H1 (cell line): ENCODE data around the gene SIPA1L3. TPM values are rescaled to one million over a fixed set of nuclear protein-coding genes. Genes with fewer than 3 reads are reported as not detected.

Experiments used
- CTCF ChIA-PET: fragments of 300-600 bp; sonication (Branson Sonifier 250); formaldehyde crosslinking; loops from one replicate; lab custom pipeline; 2021; ENCODE audit not compliant: partially characterized antibody; lab: Charles Lee
- POLR2A ChIA-PET: fragments of 300-600 bp; sonication (Branson Sonifier 250); formaldehyde crosslinking; loops from one replicate; lab custom pipeline; 2021; ENCODE audit warnings: inconsistent platforms; ENCODE audit not compliant: partially characterized antibody; lab: Charles Lee
- DNase-seq, 2 experiments: peaks; one replicate each; pipeline versions ENCODE4 v3.0.0 to v3.0.0-alpha.2; 2010 to 2022; ENCODE audit warnings: low spot score in 2 of 2, low read depth in 1 of 2, mixed read lengths in 1 of 2
- FAIRE-seq: peaks from 2 replicates; lab custom pipeline; 2011; peaks lifted over from hg19 to GRCh38; lab: Jason Lieb, UNC
- H2AFZ ChIP-seq: 2 replicates; pipeline ENCODE4 v1.8.1; 2012; ENCODE audit warnings: low read length, inconsistent platforms
- H2AK5ac ChIP-seq: 2 replicates; pipeline ENCODE4 v1.6.1; 2013; ENCODE audit warnings: low read depth, low read length
- H2BK120ac ChIP-seq: replicated peaks from 2 replicates; pipeline ENCODE3; 2013; ENCODE audit warnings: low read depth, low read length, inconsistent platforms
- H2BK12ac ChIP-seq: 2 replicates; pipeline ENCODE4 v1.6.1; 2013; ENCODE audit warnings: low read depth, low read length
- H2BK15ac ChIP-seq: 2 replicates; pipeline ENCODE4 v1.6.1; 2013; ENCODE audit warnings: low read length
- H2BK20ac ChIP-seq: 2 replicates; pipeline ENCODE4 v1.6.1; 2013; ENCODE audit warnings: low read length
- H2BK5ac ChIP-seq: 2 replicates; pipeline ENCODE4 v1.6.1; 2013; ENCODE audit warnings: low read depth, low read length
- H3K14ac ChIP-seq: 2 replicates; pipeline ENCODE4 v1.6.1; 2013; ENCODE audit warnings: inconsistent platforms; ENCODE audit not compliant: insufficient read length
- H3K18ac ChIP-seq: 2 replicates; pipeline ENCODE4 v1.6.1; 2013; ENCODE audit warnings: low read length; ENCODE audit errors: extremely low read depth
- H3K23ac ChIP-seq: 2 replicates; pipeline ENCODE4 v1.6.1; 2013; ENCODE audit warnings: inconsistent platforms; ENCODE audit not compliant: insufficient read length
- H3K23me2 ChIP-seq: 2 replicates; pipeline ENCODE4 v1.6.1; 2013; ENCODE audit warnings: low read depth, low read length
- H3K27ac ChIP-seq: 2 replicates; pipeline ENCODE4 v1.6.1; 2011; ENCODE audit warnings: low read depth, low read length, inconsistent platforms
- H3K27me3 ChIP-seq, 4 experiments: replicated peaks in 1 of 4; 1 replicate in 1 of 4; 2 replicates in 3 of 4; pipeline versions ENCODE4 v1.6.1 to v1.8.1; 2011 to 2013; ENCODE audit warnings: low read length in 3 of 4, mild to moderate bottlenecking in 3 of 4, inconsistent platforms in 2 of 4, mixed read lengths in 2 of 4, moderate library complexity in 1 of 4; ENCODE audit not compliant: control insufficient read depth in 3 of 4, insufficient read depth in 3 of 4; ENCODE audit errors: extremely low read depth in 1 of 4
- H3K36me3 ChIP-seq, 4 experiments: 2 replicates each; pipeline versions ENCODE4 v1.6.1 to v1.8.1; 2011 to 2013; ENCODE audit warnings: mild to moderate bottlenecking in 4 of 4, low read length in 3 of 4, moderate library complexity in 2 of 4, control low read depth in 1 of 4, inconsistent platforms in 1 of 4; ENCODE audit not compliant: insufficient read depth in 4 of 4, control insufficient read depth in 2 of 4
- H3K4ac ChIP-seq: replicated peaks from 2 replicates; pipeline ENCODE3; 2013; ENCODE audit warnings: low read length, low read depth, mixed read lengths, inconsistent platforms; ENCODE audit not compliant: insufficient read length
- H3K4me1 ChIP-seq, 4 experiments: replicated peaks in 1 of 4; 1 replicate in 1 of 4; 2 replicates in 3 of 4; pipeline versions ENCODE4 v1.6.1 to v1.8.1; 2011 to 2013; ENCODE audit warnings: low read length in 3 of 4, inconsistent platforms in 2 of 4, mixed read lengths in 1 of 4; ENCODE audit not compliant: insufficient read depth in 4 of 4, control insufficient read depth in 3 of 4
- H3K4me2 ChIP-seq, 2 experiments: 2 replicates each; pipeline versions ENCODE4 v1.6.1 to v1.8.1; 2011 to 2013; ENCODE audit warnings: low read depth in 2 of 2, low read length in 2 of 2, control low read depth in 1 of 2, inconsistent platforms in 1 of 2, mild to moderate bottlenecking in 1 of 2; ENCODE audit not compliant: insufficient read depth in 1 of 2
- H3K4me3 ChIP-seq, 4 experiments: fragments of 200-600, 300-600 bp in 1 of 4; sonication (generic), shearing (Covaris generic), sonication (Bioruptor Twin) in 1 of 4; 2 replicates each; pipeline versions ENCODE4 v1.5.1 to v1.8.1; 2011 to 2016; ENCODE audit warnings: low read length in 4 of 4, low read depth in 3 of 4, control low read depth in 2 of 4, inconsistent platforms in 2 of 4, mild to moderate bottlenecking in 2 of 4, mixed read lengths in 1 of 4, moderate library complexity in 1 of 4; ENCODE audit not compliant: insufficient read depth in 2 of 4; ENCODE audit errors: extremely low read depth in 1 of 4
- H3K56ac ChIP-seq: replicated peaks from 2 replicates; pipeline ENCODE3; 2013; ENCODE audit warnings: low read depth, mild to moderate bottlenecking, mixed read lengths, low read length, inconsistent platforms; ENCODE audit not compliant: insufficient read length
- H3K79me1 ChIP-seq: 2 replicates; pipeline ENCODE4 v1.6.1; 2013; ENCODE audit warnings: low read depth, low read length, control low read depth
- H3K79me2 ChIP-seq, 2 experiments: 2 replicates each; pipeline versions ENCODE4 v1.6.1 to v1.8.1; 2012 to 2013; ENCODE audit warnings: low read length in 2 of 2, mild to moderate bottlenecking in 2 of 2, inconsistent platforms in 1 of 2; ENCODE audit not compliant: insufficient read depth in 2 of 2, control insufficient read depth in 1 of 2
- H3K9ac ChIP-seq, 4 experiments: replicated peaks in 1 of 4; 1 replicate in 1 of 4; 2 replicates in 3 of 4; pipeline versions ENCODE4 v1.6.1 to v1.8.1; 2011 to 2013; ENCODE audit warnings: low read depth in 3 of 4, low read length in 3 of 4, control low read depth in 2 of 4, mild to moderate bottlenecking in 2 of 4, moderate library complexity in 2 of 4, inconsistent platforms in 1 of 4; ENCODE audit errors: extremely low read depth in 1 of 4
- H3K9me3 ChIP-seq, 2 experiments: 2 replicates each; pipeline versions ENCODE4 v1.6.1 to v1.8.1; 2012 to 2013; ENCODE audit warnings: mild to moderate bottlenecking in 2 of 2, moderate library complexity in 2 of 2, control low read depth in 1 of 2, inconsistent platforms in 1 of 2, low read depth in 1 of 2, low read length in 1 of 2, mixed read lengths in 1 of 2; ENCODE audit not compliant: insufficient read depth in 2 of 2
- H4K20me1 ChIP-seq, 2 experiments: replicated peaks in 1 of 2; 2 replicates each; pipeline versions ENCODE3 to v1.8.1; 2011 to 2013; ENCODE audit warnings: inconsistent platforms in 2 of 2, low read length in 2 of 2, mild to moderate bottlenecking in 1 of 2; ENCODE audit not compliant: insufficient read depth in 2 of 2, control insufficient read depth in 1 of 2
- H4K5ac ChIP-seq: 2 replicates; pipeline ENCODE4 v1.6.1; 2013; ENCODE audit warnings: low read length, low read depth, mixed read lengths, inconsistent platforms; ENCODE audit not compliant: insufficient read length
- H4K8ac ChIP-seq: 2 replicates; pipeline ENCODE4 v1.8.0; 2013; ENCODE audit warnings: mild to moderate bottlenecking, moderate library complexity, low read length, inconsistent platforms; ENCODE audit not compliant: insufficient read depth; ENCODE audit errors: extremely low read depth
- H4K91ac ChIP-seq: replicated peaks from 2 replicates; pipeline ENCODE3; 2013; ENCODE audit warnings: low read length, mixed read lengths, inconsistent platforms; ENCODE audit not compliant: insufficient read length
- BACH1 ChIP-seq: IDR thresholded peaks from 2 replicates; pipeline ENCODE4 v1.6.1; 2012; ENCODE audit warnings: low read length, improper control_type of control experiment
- CHD1 ChIP-seq: IDR thresholded peaks from 2 replicates; pipeline ENCODE4 v1.6.1; 2012; ENCODE audit warnings: low read depth, low read length, improper control_type of control experiment
- EGR1 ChIP-seq: IDR thresholded peaks from 2 replicates; pipeline ENCODE4 v1.6.1; 2011; ENCODE audit warnings: low read depth, low read length, borderline replicate concordance
- EP300 ChIP-seq, 2 experiments: IDR thresholded peaks; 1 replicate in 1 of 2; 2 replicates in 1 of 2; pipeline ENCODE4 v1.6.1; 2011 to 2012; ENCODE audit warnings: low read depth in 2 of 2, low read length in 2 of 2, mild to moderate bottlenecking in 2 of 2, borderline replicate concordance in 1 of 2, inconsistent platforms in 1 of 2, moderate library complexity in 1 of 2
- PHF8 ChIP-seq: fragments of 200-600 bp; sonication (generic); conservative IDR thresholded peaks from 2 replicates; pipeline ENCODE4 v1.7.1; 2012; ENCODE audit warnings: low read depth, mild to moderate bottlenecking, inconsistent platforms, low read length, moderate library complexity
- POLR2AphosphoS5 ChIP-seq: IDR thresholded peaks from 2 replicates; pipeline ENCODE4 v1.6.1; 2011; ENCODE audit warnings: low read depth, low read length
- SIX5 ChIP-seq: IDR thresholded peaks from 2 replicates; pipeline ENCODE4 v1.6.1; 2011; ENCODE audit warnings: mild to moderate bottlenecking, low read depth, low read length
- SRF ChIP-seq: IDR thresholded peaks from 2 replicates; pipeline ENCODE4 v1.6.1; 2011; ENCODE audit warnings: mild to moderate bottlenecking, low read depth, low read length, moderate library complexity
- TAF7 ChIP-seq: optimal IDR thresholded peaks from 2 replicates; pipeline ENCODE3; 2011; ENCODE audit warnings: low read depth, mild to moderate bottlenecking, inconsistent platforms, low read length, moderate library complexity, borderline replicate concordance
- TBP ChIP-seq: IDR thresholded peaks from 2 replicates; pipeline ENCODE4 v1.6.1; 2011; ENCODE audit warnings: low read depth, low read length, improper control_type of control experiment
- USF2 ChIP-seq: IDR thresholded peaks from 2 replicates; pipeline ENCODE4 v1.6.1; 2011; ENCODE audit warnings: low read length, improper control_type of control experiment
- WGBS, 2 experiments: shearing (Covaris generic) in 1 of 2; methylation state at CpG; one replicate each; pipeline versions ENCODE4 v1.1.6 to v1.1.7; 2013 to 2015; ENCODE audit warnings: low lambda C conversion rate in 2 of 2, mixed read lengths in 2 of 2, inconsistent platforms in 1 of 2, low coverage in 1 of 2, missing lambda C conversion rate in 1 of 2; ENCODE audit not compliant: insufficient replicate concordance in 2 of 2, insufficient coverage in 1 of 2, insufficient read length in 1 of 2; ENCODE audit errors: extremely low coverage in 1 of 2, missing lambda C conversion rate in 1 of 2; 5-methylcytosine and 5-hydroxymethylcytosine counted together
- polyA plus RNA-seq, 7 experiments: library from polyadenylated mRNA; depleted of rRNA in 3 of 7; stranded (reverse) in 5 of 7; unstranded in 2 of 7; fragments of >200 nt in 5 of 7; fragments of 200-250 nt in 2 of 7; gene quantifications; 1 replicate in 5 of 7; 2 replicates in 1 of 7; 4 replicates in 1 of 7; pipeline versions ENCODE4 v1.2.1 to v1.2.3, GENCODE V29; 2011 to 2013; ENCODE audit warnings: missing spikeins in 2 of 7, mixed read lengths in 2 of 7
- total RNA-seq: library from RNA; stranded (reverse); fragmentation: NEBNext Ultra II Directional; extraction: Animal tissue kit (Norgen Biotek cat#: 25700); gene quantifications from 2 replicates; pipeline ENCODE4 v1.2.1, GENCODE V29; 2021
- TF ChIP-seq, protein P1 (sequence below): IDR thresholded peaks from 2 replicates; pipeline ENCODE4 v1.6.1; 2012; ENCODE audit warnings: inconsistent platforms

The SIPA1L3 gene
- total and polyA plus RNA-seq, 2 of the 8 experiments (the other 6 are each of a cell fraction or from before 2014, with no cell fraction given) = 15.0 to 54.9 TPM

GRCh38 chr19:37983153-37983552, 76.1 kb downstream of the SIPA1L3 start:
- Histone ChIP-seq H3K9ac (no peak overlapping the region), H3K56ac (no peak overlapping the region), H4K20me1 (peaks cover 2 to 8% of the 10 kb centered on the region in 2 experiments), H3K4me2 (no peak overlapping the region), H3K79me2 (peaks cover 0 to 48% of the 10 kb centered on the region in 2 experiments; a peak in 2 of 4 replicates), H3K14ac (no peak overlapping the region), H4K91ac (no peak overlapping the region), H2BK15ac (peak overlapping the region; percentile 65; the same call in 1 of the 2 replicates), H3K27ac (no peak overlapping the region), H2BK12ac (0 out of 2 replicates have a peak overlapping the region, but pooled peaks have one; percentile 1), H3K4me1 (peaks cover 4 to 27% (median 16%) of the 10 kb centered on the region in 4 experiments), H3K4me3 (no peak overlapping the region), H3K36me3 (no peaks in the 10 kb centered on the region; a peak in 1 of 8 replicates), H3K9me3 (no peaks in the 10 kb centered on the region), H4K8ac (no peak overlapping the region), H3K79me1 (peaks cover 10% of the 10 kb centered on the region), H3K23me2 (no peaks in the 10 kb centered on the region), H3K4ac (no peak overlapping the region), H4K5ac (no peak overlapping the region), H3K27me3 (no peaks in the 10 kb centered on the region), H2AFZ (no peak overlapping the region), H3K23ac (no peak overlapping the region), H2BK20ac (no peak overlapping the region), H2BK120ac (no peak overlapping the region), H3K18ac (no peak overlapping the region), H2AK5ac (no peak overlapping the region), H2BK5ac (no peak overlapping the region)
- FAIRE-seq (no peak), DNase-seq (no peak)
- POLR2A ChIA-PET = interaction anchor here (1.3 to 1.8 kb wide), 2 partner anchors 15 to 21 kb away, joined by 3 to 7 read pairs; no protein-coding TSS in a partner anchor
- WGBS, 2 experiments = 88% methylated on average over 10 of the region's 10 CpGs; no CpG with 5 or more reads in 1 of the 2 experiments
- CTCF ChIA-PET = interaction anchor here (1.2 to 17.8 kb wide), 3 partner anchors 9 to 80 kb away, joined by 3 to 259 read pairs (median 4); partner anchors contain the start of genes SIPA1L3 and WDR87
- TF ChIP-seq POLR2AphosphoS5 = no peak
- no peak for TF ChIP-seq PHF8
- TF ChIP-seq USF2 = no peak
- TF ChIP-seq EGR1 = no peak
- no peak for TF ChIP-seq TAF7
- TF ChIP-seq TBP = no peak
- TF ChIP-seq SIX5 = no peak
- TF ChIP-seq EP300 (IDR thresholded peaks at IDR 0.05; ENCODE audit: borderline replicate concordance in 1 of 2, low read depth in 2 of 2, low read length in 2 of 2) = no peak
- no peak for TF ChIP-seq CHD1
- TF ChIP-seq SRF = no peak
- TF ChIP-seq BACH1 = no peak
- TF ChIP-seq, protein P1, sequence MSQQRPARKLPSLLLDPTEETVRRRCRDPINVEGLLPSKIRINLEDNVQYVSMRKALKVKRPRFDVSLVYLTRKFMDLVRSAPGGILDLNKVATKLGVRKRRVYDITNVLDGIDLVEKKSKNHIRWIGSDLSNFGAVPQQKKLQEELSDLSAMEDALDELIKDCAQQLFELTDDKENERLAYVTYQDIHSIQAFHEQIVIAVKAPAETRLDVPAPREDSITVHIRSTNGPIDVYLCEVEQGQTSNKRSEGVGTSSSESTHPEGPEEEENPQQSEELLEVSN = no peak
